HL-60 (cell line): ENCODE data around the gene GSDMA. TPM values are rescaled to one million over a fixed set of nuclear protein-coding genes. Genes with fewer than 3 reads are reported as not detected.
A peak's percentile ranks its signal among the peaks of the same experiment; 100 is the strongest.

Experiments
- DNase-seq, 2 experiments: peaks; one replicate each; pipeline ENCODE4 v3.0.0-alpha.2; 2010 to 2020; ENCODE audit warnings: low read depth in 1 of 2, low spot score in 1 of 2
- H3K27ac ChIP-seq: fragments of 250-450 bp; sonication (Bioruptor Pico); replicated peaks from 2 replicates; pipeline ENCODE4 v1.5.1; 2020; ENCODE audit warnings: mild to moderate bottlenecking, moderate library complexity
- H3K27me3 ChIP-seq: fragments of 250-450 bp; sonication (Bioruptor Pico); 2 replicates; pipeline ENCODE4 v1.5.1; 2021; ENCODE audit warnings: mild to moderate bottlenecking, moderate library complexity; ENCODE audit not compliant: insufficient read depth, poor library complexity, severe bottlenecking
- H3K4me3 ChIP-seq: replicated peaks from 2 replicates; pipeline ENCODE4 v1.5.1; 2011; ENCODE audit warnings: mild to moderate bottlenecking, control low read depth, low read length; ENCODE audit not compliant: insufficient read depth
- CTCF ChIP-seq: IDR thresholded peaks from one replicate; pipeline ENCODE4 v1.5.1; 2011; ENCODE audit warnings: low read length, control low read depth, inconsistent platforms; ENCODE audit not compliant: insufficient read depth
- GABPA ChIP-seq: IDR thresholded peaks from 2 replicates; pipeline ENCODE4 v1.6.1; 2012; ENCODE audit warnings: low read depth
- POLR2AphosphoS5 ChIP-seq: IDR thresholded peaks from 2 replicates; pipeline ENCODE4 v1.6.1; 2012; ENCODE audit warnings: low read depth
- REST ChIP-seq: IDR thresholded peaks from 2 replicates; pipeline ENCODE4 v1.6.1; 2012; ENCODE audit warnings: low read depth; ENCODE audit not compliant: insufficient replicate concordance
- SPI1 ChIP-seq: IDR thresholded peaks from 2 replicates; pipeline ENCODE4 v1.6.1; 2012; ENCODE audit warnings: low read depth, mild to moderate bottlenecking, borderline replicate concordance
- microRNA-seq: library from miRNA; unstranded; fragments of <30 nt; microRNA quantifications from one replicate; pipeline ENCODE4, GENCODE V29; 2018

Gene GSDMA

GRCh38 chr17:40025991-40026815 lies 63.4 kb downstream of the GSDMA start:
- TF ChIP-seq SPI1 (no peak), POLR2AphosphoS5 (no peak), CTCF (no peak)
- DNase-seq = no peak
- Histone ChIP-seq H3K27ac (no peak overlapping the region), H3K27me3 (no peaks in the 10 kb centered on the region), H3K4me3 (no peak overlapping the region)

GRCh38 chr17:40026816-40027613 lies 64.2 kb downstream of the GSDMA start:
- TF ChIP-seq SPI1 (no peak), GABPA (no peak), REST (no peak), POLR2AphosphoS5 (no peak), CTCF (peak; percentile 79)
- Histone ChIP-seq H3K4me3 (no peak overlapping the region), H3K27ac (no peak overlapping the region), H3K27me3 (no peaks in the 10 kb centered on the region)
- peak; percentile 59 to 70 for DNase-seq

Small RNA genes lying within 50 kb of the gene (microRNA-seq; reads per million reads assigned to microRNA genes)
- gene MIR6884 = not detected
